HG03565 (cell line): ENCODE results near the gene ADGRG7.
"Not testable (repeated sequence)": the region's sequence is repeated elsewhere in the genome, so short reads cannot be mapped to it uniquely, and the experiment has no call there.

Experiments
- ATAC-seq: cut with Tn5 transposase; IDR thresholded peaks from one replicate; pipeline ENCODE4 v1.9.1; 2021; ENCODE audit warnings: mild to moderate bottlenecking, moderate library complexity; ENCODE audit not compliant: unreplicated experiment

The ADGRG7 gene

GRCh38 chr3:100609305-100609704 lies at the start of gene ADGRG7:
ADGRG7 (plus strand) TSS chr3:100609601; CDS start chr3:100609857, 256 bp downstream.
- ATAC-seq = no peak

DNA sequence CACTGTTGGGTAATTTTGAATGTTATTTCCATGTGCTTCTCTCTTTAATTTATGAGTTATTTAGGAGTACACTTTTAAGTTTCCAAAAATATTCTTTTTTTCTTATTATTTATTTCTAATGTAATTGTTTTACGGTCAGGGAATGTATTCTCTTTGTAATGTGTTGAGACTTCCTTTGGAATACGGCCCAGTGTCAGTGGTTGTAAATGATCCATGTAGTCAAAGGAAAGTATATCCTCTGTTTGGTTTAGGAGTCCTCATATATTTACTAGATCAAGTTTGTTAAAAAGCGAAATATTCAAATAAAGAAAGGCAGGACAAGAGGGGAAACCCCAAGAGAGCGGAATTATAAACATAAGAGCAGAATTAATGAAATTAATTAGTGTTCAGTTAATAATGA lies 49.0 kb upstream of the ADGRG7 start:
- no peak for ATAC-seq

DNA sequence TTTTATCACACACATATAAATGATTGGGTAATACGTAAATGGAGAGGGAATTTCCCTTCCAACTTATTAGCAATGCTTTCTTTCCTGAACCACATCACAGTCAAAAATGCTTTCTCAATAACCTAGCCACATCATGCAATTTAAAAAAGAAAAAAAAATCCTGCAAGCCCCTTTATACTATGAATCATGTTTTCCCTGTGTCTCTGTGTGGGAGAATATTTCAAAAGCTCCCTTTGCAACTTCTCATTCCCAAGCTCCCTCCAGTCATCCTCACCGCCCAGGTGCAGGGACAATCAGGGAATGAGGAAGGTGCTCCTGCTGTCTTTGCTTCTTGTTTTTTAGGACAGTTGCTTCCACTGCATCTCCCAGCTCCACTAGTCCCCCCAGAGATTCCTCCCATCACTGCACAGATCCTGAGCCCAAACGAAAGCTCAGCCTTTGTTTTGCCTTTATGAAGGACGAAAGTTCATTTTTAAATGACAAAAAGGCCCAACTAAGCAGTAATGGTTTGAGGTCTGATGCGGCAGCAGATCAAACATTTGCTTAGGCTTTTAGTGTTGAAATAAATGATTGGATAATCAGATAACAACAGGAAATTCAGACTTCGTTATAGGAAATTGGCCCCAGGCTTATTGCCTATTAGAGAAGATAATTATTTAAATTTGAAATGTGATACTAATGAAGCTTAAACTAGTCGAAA lies 47.8 kb upstream of the ADGRG7 start:
- no peak for ATAC-seq

- no peak for ATAC-seq
Measured at GRCh38 chr3:100562224-100562857, 47.1 kb upstream of the ADGRG7 start.

GRCh38 chr3:100563228-100563627 lies 46.2 kb upstream of the ADGRG7 start:
- ATAC-seq = no peak

DNA sequence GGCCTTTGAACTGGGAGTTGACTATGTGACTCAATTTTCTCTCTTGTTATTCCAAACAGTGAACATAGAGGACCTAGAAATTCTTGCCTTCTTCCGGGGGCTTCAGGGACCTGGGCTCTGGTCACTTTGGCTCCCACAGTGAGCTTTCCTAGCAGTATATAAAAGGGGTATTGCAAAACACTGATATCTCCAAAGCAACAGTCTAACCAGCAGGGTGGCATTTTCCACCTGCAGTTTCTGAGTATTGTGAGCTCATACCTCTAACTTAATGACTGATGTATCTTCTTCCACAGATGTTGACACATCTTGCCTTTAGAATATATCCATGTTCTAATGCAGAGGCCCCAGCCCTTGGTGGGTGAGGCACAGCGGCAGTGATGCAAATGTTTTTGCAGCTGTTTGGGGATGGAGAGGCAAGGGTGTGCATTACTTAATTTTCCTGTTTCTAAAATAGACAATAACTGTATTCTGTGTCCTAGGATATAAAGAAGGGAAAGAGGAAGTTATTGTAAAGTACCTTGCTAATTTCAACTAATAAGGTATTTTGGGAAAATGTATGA lies 45.7 kb upstream of the ADGRG7 start:
- no peak for ATAC-seq

DNA sequence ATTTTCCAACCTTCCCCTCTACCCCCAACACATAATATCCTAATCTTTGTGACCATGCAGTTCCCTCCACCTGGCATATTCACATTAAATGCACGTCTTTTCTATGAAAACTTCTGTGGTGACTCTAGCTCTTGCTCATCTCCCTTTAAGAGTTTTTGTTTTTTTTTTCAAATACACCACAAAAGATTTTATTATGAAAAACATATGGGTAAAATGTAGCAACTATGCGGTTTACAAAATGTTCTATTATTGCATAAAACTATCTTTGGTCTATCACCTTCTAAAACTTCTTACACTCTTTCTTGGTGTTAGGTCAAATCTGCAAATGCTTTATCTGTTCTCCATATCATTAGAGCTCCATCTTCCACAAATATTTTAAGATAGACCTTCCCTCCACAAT lies 38.6 kb upstream of the ADGRG7 start:
- ATAC-seq = no peak

GRCh38 chr3:100574536-100574935 lies 34.9 kb upstream of the ADGRG7 start:
- no peak for ATAC-seq

DNA sequence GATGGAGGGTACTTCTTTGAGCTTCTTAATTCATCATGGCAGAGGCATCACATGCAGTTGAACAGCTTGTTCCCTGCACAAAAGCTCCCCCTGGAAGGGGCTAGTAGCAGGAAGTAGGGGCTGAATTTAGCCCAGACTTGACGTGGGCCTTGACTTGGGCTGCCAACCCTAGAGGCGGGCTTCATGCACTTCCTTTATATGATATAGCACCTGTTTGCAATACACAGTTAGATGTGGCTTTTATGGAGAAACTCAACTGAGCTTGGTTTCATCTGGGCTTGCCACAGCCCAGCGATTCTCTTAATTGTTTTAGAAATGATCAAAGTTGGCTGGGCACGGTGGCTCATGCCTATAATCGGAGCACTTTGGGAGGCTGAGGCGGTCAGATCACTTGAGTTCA lies 33.7 kb upstream of the ADGRG7 start:
- no peak for ATAC-seq

- ATAC-seq = no peak
Measured at GRCh38 chr3:100577382-100578008, 31.9 kb upstream of the ADGRG7 start.

DNA sequence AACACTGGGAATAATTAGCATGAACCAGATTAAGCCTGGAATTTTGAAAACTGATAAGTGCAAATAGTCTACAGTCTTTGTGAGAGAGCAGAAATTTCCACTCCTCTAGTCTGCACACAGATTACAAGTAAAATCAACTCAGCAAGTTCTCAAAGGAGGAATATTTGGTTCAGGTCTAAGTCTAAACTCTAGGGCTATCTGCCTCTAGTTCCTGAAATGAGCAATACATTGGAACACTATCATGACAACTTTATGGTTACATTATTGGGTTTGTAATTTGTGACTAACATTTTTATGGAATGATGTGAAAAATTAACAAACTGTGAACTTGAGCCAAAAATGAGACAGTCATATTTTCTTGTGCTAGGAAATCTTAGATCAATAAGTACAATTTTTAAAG lies 30.8 kb upstream of the ADGRG7 start:
- no peak for ATAC-seq

DNA sequence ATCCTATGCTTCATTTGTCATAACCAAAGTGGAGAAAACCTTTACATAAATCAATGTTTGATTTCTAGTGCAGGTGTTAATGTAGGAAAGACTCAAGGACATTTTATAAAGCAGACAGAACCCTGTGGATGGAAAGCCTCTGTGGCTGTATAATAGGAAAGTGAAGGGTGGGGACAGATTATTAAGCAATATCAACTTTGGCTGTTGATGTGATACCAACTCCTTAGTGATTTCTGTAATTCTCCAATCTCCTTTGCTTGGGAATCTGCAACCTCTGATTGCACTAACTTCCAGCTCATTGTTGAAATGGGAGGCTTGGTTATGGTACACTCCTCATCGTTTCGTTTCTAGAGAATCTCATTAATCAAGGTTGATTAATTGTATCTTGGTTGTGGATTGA lies 29.3 kb upstream of the ADGRG7 start:
- ATAC-seq = no peak

- no peak for ATAC-seq
Measured at GRCh38 chr3:100581650-100582049, 27.8 kb upstream of the ADGRG7 start.

DNA sequence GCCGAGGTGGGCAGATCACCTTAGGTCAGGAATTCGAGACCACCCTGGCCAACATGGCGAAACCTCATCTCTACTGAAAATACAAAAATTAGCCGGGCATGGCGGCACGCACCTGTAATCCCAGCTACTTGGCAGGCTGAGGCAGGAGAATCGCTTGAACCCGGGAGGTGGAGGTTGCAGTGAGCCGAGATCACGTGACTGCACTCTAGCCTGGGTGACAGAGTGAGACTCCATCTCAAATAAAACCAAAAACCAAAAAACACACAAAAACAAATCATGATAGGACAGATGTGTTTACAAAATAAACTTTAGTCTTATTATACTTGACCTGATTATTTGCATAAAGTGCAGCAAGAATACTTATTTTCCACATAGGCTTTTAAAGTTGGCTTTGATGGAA lies 27.2 kb upstream of the ADGRG7 start:
- ATAC-seq = not testable (repeated sequence)

- ATAC-seq = no peak
Measured at GRCh38 chr3:100584101-100584660, 25.2 kb upstream of the ADGRG7 start.

DNA sequence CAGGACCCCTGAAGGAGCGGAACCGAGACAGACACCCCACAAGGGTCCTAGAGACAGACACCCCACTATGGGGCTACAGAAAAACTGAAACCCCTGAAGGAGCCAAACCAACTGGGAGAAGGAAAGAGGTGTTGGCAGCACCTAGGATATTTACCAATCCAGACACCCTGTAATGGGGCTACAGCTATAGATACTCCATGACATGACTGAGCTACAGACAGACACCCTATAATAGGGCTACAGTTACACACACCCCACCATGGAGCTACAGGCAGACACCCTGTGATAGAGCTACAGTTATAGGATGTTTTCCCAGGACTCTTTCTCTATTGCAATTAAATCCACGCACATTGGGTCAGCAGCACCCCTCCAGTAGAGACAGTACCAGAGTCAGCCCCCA lies 22.6 kb upstream of the ADGRG7 start:
- no peak for ATAC-seq

GRCh38 chr3:100588251-100588650 lies 21.1 kb upstream of the ADGRG7 start:
- no peak for ATAC-seq

- ATAC-seq = peak; percentile 87
Measured at GRCh38 chr3:100590114-100590839, 19.1 kb upstream of the ADGRG7 start.

GRCh38 chr3:100590840-100591147 lies 18.6 kb upstream of the ADGRG7 start:
- no peak for ATAC-seq

DNA sequence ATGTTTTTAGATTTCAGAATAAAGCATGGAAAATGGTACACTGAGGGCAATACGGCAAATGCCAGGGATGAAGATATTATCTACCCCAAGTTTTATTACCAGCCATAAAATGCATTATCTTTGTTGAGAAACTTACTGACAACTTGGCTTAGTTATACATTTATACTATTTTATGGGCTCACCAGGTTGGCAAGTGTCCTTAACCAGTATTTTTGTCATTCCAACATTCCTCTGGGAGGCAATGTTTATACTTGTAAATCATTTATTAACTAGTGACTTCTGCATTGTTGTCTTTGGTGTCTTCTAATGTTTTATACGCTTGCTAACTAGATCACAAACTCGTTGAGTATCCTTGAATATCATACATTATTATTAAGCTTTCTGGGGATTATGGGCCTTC lies 18.0 kb upstream of the ADGRG7 start:
- ATAC-seq = no peak
